ENCODE measurements around the gene MAPKBP1.

DNA sequence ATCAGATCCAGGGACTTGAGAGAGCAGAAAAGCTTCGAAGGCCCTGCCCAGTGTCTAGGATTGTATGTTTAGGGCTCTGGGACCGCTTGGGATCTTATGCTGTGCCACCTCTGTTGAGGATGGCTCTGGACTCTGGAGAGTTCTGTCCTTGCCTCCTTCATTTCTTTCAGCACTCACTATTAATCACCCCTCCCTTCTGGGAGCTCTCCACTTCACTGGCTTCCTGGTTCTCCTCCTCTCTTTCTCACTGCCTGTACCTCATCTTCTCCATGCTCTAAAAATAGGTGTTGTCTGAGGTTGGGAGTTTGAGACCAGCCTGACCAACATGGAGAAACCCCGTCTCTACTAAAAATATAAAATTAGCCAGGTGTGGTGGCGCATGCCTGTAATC, 17.3 kb downstream of the MAPKBP1 start:
- TF ChIP-seq RORA (CRISPR knock-in tag; IDR thresholded peaks at IDR 0.05) (no peak), ZMYM2 (CRISPR knock-in tag; IDR thresholded peaks at IDR 0.05) (no peak), POLR2A (IDR thresholded peaks at IDR 0.05; ENCODE audit: insufficient read depth in 1 of 2, low read depth in 2 of 2, low read length in 2 of 2) (no peak), FLYWCH1 (CRISPR knock-in tag; IDR thresholded peaks at IDR 0.05) (no peak), EP300 (IDR thresholded peaks at IDR 0.05; ENCODE audit: low read depth in 2 of 2, low read length in 2 of 2) (no peak), EP300 (CRISPR knock-in tag; IDR thresholded peaks at IDR 0.05; ENCODE audit: borderline replicate concordance) (no peak), KMT2B (CRISPR knock-in tag; IDR thresholded peaks at IDR 0.05) (no peak)
- TF ChIP-seq, protein P1, sequence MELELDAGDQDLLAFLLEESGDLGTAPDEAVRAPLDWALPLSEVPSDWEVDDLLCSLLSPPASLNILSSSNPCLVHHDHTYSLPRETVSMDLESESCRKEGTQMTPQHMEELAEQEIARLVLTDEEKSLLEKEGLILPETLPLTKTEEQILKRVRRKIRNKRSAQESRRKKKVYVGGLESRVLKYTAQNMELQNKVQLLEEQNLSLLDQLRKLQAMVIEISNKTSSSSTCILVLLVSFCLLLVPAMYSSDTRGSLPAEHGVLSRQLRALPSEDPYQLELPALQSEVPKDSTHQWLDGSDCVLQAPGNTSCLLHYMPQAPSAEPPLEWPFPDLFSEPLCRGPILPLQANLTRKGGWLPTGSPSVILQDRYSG (CRISPR knock-in tag; IDR thresholded peaks at IDR 0.05), result no peak
- TF ChIP-seq, protein P2, sequence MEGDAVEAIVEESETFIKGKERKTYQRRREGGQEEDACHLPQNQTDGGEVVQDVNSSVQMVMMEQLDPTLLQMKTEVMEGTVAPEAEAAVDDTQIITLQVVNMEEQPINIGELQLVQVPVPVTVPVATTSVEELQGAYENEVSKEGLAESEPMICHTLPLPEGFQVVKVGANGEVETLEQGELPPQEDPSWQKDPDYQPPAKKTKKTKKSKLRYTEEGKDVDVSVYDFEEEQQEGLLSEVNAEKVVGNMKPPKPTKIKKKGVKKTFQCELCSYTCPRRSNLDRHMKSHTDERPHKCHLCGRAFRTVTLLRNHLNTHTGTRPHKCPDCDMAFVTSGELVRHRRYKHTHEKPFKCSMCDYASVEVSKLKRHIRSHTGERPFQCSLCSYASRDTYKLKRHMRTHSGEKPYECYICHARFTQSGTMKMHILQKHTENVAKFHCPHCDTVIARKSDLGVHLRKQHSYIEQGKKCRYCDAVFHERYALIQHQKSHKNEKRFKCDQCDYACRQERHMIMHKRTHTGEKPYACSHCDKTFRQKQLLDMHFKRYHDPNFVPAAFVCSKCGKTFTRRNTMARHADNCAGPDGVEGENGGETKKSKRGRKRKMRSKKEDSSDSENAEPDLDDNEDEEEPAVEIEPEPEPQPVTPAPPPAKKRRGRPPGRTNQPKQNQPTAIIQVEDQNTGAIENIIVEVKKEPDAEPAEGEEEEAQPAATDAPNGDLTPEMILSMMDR (CRISPR knock-in tag; IDR thresholded peaks at IDR 0.05), result no peak
